GM12878 (cell line): Measurements from ENCODE around the gene LIG1.

ENCODE experiments used
- NR2C2 ChIP-seq: IDR thresholded peaks from 2 replicates; pipeline ENCODE4 v1.6.1; 2011; ENCODE audit warnings: borderline replicate concordance, low read depth; ENCODE audit not compliant: control insufficient read depth, insufficient read length
- SMAD5 ChIP-seq: IDR thresholded peaks from 2 replicates; pipeline ENCODE4 v1.6.1; 2016; ENCODE audit warnings: antibody characterized with exemption, low read depth
- ZNF24 ChIP-seq: fragments of 450-650 bp; IDR thresholded peaks from 2 replicates; pipeline ENCODE4 v1.6.1; 2017; ENCODE audit warnings: antibody characterized with exemption, mild to moderate bottlenecking
- ZZZ3 ChIP-seq: IDR thresholded peaks from 2 replicates; pipeline ENCODE4 v1.6.1; 2011; ENCODE audit warnings: low read depth; ENCODE audit not compliant: control insufficient read depth, insufficient read length
- TF ChIP-seq, protein P1 (sequence below): fragments of 450-650 bp; IDR thresholded peaks from 2 replicates; pipeline ENCODE4 v1.6.1; 2016; ENCODE audit warnings: mild to moderate bottlenecking, moderate library complexity, borderline replicate concordance
- TF ChIP-seq, protein P2 (sequence below): fragments of 450-650 bp; formaldehyde crosslinking; IDR thresholded peaks from 2 replicates; pipeline ENCODE4 v1.4.0; 2022; ENCODE audit warnings: mild to moderate bottlenecking, moderate library complexity
- TF ChIP-seq, protein P3 (sequence below), 3 experiments: IDR thresholded peaks in 2 of 3; conservative IDR thresholded peaks in 1 of 3; 2 replicates each; pipeline ENCODE4 v1.5.1; 2011; ENCODE audit warnings: low read depth in 3 of 3, low read length in 3 of 3, mild to moderate bottlenecking in 3 of 3, control low read depth in 2 of 3, moderate library complexity in 2 of 3, inconsistent platforms in 1 of 3, mixed read lengths in 1 of 3; ENCODE audit not compliant: control insufficient read depth in 2 of 3, insufficient read depth in 1 of 3; ENCODE audit errors: extremely low read depth in 1 of 3
- TF ChIP-seq, protein P4 (sequence below): fragments of 150-350 bp; IDR thresholded peaks from 2 replicates; pipeline ENCODE4 v1.6.1; 2014; ENCODE audit warnings: mild to moderate bottlenecking, low read depth, low read length

DNA sequence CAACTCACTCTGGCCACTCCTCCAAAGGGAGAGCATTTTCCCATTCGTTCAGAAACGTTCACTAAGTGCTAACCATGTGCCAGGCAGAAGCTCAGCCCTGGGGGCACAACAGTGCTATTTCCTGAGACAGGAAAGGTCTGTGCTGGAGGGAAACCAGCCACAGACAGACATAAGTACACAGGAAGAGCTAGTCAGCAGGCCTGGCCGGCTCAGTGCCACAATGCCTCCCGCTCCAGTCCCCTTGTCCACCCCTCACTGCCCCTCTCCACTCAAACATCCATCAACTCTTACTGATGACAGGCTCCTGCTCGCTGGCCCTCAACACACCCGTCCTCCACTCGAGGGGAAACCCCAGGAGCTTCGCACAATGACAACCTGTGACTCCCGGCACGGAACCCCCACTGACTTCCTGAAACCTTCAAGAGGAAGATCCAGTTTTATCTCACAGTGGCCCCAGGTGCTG lies 48.2 kb downstream of the LIG1 start:
- TF ChIP-seq NR2C2: no peak
- TF ChIP-seq, protein P1, sequence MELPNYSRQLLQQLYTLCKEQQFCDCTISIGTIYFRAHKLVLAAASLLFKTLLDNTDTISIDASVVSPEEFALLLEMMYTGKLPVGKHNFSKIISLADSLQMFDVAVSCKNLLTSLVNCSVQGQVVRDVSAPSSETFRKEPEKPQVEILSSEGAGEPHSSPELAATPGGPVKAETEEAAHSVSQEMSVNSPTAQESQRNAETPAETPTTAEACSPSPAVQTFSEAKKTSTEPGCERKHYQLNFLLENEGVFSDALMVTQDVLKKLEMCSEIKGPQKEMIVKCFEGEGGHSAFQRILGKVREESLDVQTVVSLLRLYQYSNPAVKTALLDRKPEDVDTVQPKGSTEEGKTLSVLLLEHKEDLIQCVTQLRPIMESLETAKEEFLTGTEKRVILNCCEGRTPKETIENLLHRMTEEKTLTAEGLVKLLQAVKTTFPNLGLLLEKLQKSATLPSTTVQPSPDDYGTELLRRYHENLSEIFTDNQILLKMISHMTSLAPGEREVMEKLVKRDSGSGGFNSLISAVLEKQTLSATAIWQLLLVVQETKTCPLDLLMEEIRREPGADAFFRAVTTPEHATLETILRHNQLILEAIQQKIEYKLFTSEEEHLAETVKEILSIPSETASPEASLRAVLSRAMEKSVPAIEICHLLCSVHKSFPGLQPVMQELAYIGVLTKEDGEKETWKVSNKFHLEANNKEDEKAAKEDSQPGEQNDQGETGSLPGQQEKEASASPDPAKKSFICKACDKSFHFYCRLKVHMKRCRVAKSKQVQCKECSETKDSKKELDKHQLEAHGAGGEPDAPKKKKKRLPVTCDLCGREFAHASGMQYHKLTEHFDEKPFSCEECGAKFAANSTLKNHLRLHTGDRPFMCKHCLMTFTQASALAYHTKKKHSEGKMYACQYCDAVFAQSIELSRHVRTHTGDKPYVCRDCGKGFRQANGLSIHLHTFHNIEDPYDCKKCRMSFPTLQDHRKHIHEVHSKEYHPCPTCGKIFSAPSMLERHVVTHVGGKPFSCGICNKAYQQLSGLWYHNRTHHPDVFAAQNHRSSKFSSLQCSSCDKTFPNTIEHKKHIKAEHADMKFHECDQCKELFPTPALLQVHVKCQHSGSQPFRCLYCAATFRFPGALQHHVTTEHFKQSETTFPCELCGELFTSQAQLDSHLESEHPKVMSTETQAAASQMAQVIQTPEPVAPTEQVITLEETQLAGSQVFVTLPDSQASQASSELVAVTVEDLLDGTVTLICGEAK: no peak
- TF ChIP-seq SMAD5: no peak
- no peak for TF ChIP-seq ZZZ3
- TF ChIP-seq, protein P2, sequence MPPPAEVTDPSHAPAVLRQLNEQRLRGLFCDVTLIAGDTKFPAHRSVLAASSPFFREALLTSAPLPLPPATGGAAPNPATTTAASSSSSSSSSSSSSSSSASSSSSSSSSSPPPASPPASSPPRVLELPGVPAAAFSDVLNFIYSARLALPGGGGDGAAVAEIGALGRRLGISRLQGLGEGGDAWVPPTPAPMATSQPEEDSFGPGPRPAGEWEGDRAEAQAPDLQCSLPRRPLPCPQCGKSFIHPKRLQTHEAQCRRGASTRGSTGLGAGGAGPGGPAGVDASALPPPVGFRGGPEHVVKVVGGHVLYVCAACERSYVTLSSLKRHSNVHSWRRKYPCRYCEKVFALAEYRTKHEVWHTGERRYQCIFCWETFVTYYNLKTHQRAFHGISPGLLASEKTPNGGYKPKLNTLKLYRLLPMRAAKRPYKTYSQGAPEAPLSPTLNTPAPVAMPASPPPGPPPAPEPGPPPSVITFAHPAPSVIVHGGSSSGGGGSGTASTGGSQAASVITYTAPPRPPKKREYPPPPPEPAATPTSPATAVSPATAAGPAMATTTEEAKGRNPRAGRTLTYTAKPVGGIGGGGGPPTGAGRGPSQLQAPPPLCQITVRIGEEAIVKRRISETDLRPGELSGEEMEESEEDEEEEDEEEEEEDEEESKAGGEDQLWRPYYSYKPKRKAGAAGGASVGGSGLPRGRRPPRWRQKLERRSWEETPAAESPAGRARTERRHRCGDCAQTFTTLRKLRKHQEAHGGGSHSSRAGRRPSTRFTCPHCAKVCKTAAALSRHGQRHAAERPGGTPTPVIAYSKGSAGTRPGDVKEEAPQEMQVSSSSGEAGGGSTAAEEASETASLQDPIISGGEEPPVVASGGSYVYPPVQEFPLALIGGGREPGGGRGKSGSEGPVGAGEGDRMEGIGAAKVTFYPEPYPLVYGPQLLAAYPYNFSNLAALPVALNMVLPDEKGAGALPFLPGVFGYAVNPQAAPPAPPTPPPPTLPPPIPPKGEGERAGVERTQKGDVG (CRISPR knock-in tag): no peak
- TF ChIP-seq, protein P3, sequence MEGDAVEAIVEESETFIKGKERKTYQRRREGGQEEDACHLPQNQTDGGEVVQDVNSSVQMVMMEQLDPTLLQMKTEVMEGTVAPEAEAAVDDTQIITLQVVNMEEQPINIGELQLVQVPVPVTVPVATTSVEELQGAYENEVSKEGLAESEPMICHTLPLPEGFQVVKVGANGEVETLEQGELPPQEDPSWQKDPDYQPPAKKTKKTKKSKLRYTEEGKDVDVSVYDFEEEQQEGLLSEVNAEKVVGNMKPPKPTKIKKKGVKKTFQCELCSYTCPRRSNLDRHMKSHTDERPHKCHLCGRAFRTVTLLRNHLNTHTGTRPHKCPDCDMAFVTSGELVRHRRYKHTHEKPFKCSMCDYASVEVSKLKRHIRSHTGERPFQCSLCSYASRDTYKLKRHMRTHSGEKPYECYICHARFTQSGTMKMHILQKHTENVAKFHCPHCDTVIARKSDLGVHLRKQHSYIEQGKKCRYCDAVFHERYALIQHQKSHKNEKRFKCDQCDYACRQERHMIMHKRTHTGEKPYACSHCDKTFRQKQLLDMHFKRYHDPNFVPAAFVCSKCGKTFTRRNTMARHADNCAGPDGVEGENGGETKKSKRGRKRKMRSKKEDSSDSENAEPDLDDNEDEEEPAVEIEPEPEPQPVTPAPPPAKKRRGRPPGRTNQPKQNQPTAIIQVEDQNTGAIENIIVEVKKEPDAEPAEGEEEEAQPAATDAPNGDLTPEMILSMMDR (IDR thresholded peaks at IDR 0.05 in 2 of 3, conservative IDR thresholded peaks at IDR 0.05 in 1 of 3; ENCODE audit: control insufficient read depth in 2 of 3, extremely low read depth in 1 of 3, insufficient read depth in 1 of 3, low read depth in 3 of 3, low read length in 3 of 3): no peak
- TF ChIP-seq, protein P4, sequence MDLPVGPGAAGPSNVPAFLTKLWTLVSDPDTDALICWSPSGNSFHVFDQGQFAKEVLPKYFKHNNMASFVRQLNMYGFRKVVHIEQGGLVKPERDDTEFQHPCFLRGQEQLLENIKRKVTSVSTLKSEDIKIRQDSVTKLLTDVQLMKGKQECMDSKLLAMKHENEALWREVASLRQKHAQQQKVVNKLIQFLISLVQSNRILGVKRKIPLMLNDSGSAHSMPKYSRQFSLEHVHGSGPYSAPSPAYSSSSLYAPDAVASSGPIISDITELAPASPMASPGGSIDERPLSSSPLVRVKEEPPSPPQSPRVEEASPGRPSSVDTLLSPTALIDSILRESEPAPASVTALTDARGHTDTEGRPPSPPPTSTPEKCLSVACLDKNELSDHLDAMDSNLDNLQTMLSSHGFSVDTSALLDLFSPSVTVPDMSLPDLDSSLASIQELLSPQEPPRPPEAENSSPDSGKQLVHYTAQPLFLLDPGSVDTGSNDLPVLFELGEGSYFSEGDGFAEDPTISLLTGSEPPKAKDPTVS: no peak
- TF ChIP-seq ZNF24: no peak
